Lung (tissue), 12 donors: ENCODE measurements around the gene COX7A2. TPM values are rescaled to one million over a fixed set of nuclear protein-coding genes. Genes with fewer than 3 reads are reported as not detected.

Experiments
- ATAC-seq: fragments of 200-7000 bp; cut with Tn5 transposase; one replicate; pipeline ENCODE4 v1.9.1; 2020; ENCODE audit warnings: moderate number of reproducible peaks; ENCODE audit not compliant: insufficient read depth, low FRiP score
- DNase-seq, 3 donors: peaks; one replicate each; pipeline ENCODE4 v3.0.0-alpha.2; 2013 to 2017
- H3K27ac ChIP-seq, 2 donors: one replicate each; pipeline ENCODE4 v1.5.1; 2013; ENCODE audit warnings: mild to moderate bottlenecking in 2 of 2, moderate library complexity in 2 of 2, control low read depth in 1 of 2, inconsistent platforms in 1 of 2, low read depth in 1 of 2, low read length in 1 of 2
- H3K27me3 ChIP-seq, 3 donors: one replicate each; pipeline ENCODE4 v1.5.1; 2013; ENCODE audit warnings: low read length in 2 of 3; ENCODE audit not compliant: control insufficient read depth in 3 of 3, insufficient read depth in 3 of 3
- H3K36me3 ChIP-seq, 4 donors: one replicate each; pipeline ENCODE4 v1.5.1; 2013; ENCODE audit warnings: low read length in 4 of 4, mild to moderate bottlenecking in 1 of 4, moderate library complexity in 1 of 4; ENCODE audit not compliant: control insufficient read depth in 4 of 4, insufficient read depth in 4 of 4
- H3K4me1 ChIP-seq, 5 donors: one replicate each; pipeline ENCODE4 v1.5.1; 2013; ENCODE audit warnings: low read length in 5 of 5, mild to moderate bottlenecking in 2 of 5, moderate library complexity in 1 of 5; ENCODE audit not compliant: control insufficient read depth in 5 of 5, insufficient read depth in 5 of 5
- H3K4me3 ChIP-seq: one replicate; pipeline ENCODE4 v1.5.1; 2013; ENCODE audit warnings: mild to moderate bottlenecking, control low read depth, moderate library complexity
- H3K9ac ChIP-seq, 2 donors: one replicate each; pipeline ENCODE4 v1.5.1; 2013; ENCODE audit warnings: low read length in 2 of 2, control low read depth in 1 of 2; ENCODE audit not compliant: insufficient read depth in 1 of 2
- H3K9me3 ChIP-seq, 4 donors: one replicate each; pipeline ENCODE4 v1.5.1; 2013; ENCODE audit warnings: low read length in 3 of 4, mild to moderate bottlenecking in 1 of 4, moderate library complexity in 1 of 4; ENCODE audit not compliant: control insufficient read depth in 4 of 4, insufficient read depth in 3 of 4
- CTCF ChIP-seq: IDR thresholded peaks from 2 replicates; pipeline ENCODE4 v1.5.1; 2012; ENCODE audit warnings: mild to moderate bottlenecking; ENCODE audit errors: control extremely low read depth, extremely low read depth
- WGBS, 2 donors: extraction: QIAGEN DNeasy Blood & Tissue Kit; methylation state at CpG; one replicate each; pipeline ENCODE4 v1.1.7; 2013; 5-methylcytosine and 5-hydroxymethylcytosine counted together
- polyA plus RNA-seq, 2 donors: library from polyadenylated mRNA; stranded (reverse); fragments of 200-250 nt; gene quantifications; one replicate each; pipeline ENCODE4 v1.2.1, GENCODE V29; 2013
- total RNA-seq, 2 donors: library from RNA; depleted of rRNA in 1 of 2; stranded (reverse); fragments of >200 nt in 1 of 2; gene quantifications; one replicate each; pipeline ENCODE4 v1.2.1, GENCODE V29; 2014 to 2021
- donor health status: control.
- donor health status: control.
- donor health status: Bipolar disorder and iron deficiency.
- donor health status: healthy.
- donor health status: DM: yes; HTN: yes; CAD: no.

Gene COX7A2
- total and polyA plus RNA-seq, 4 donors, result 43.1 to 557 (median 398) TPM

GRCh38 chr6:75262716-75263400 lies 19.3 kb upstream of the COX7A2 start:
- Histone ChIP-seq H3K27ac (no peak overlapping the region), H3K9me3 (no peaks in the 10 kb centered on the region), H3K9ac (no peak overlapping the region), H3K4me3 (no peak overlapping the region), H3K36me3 (peaks cover 8 to 20% (median 10%) of the 10 kb centered on the region in 4 donors), H3K27me3 (no peaks in the 10 kb centered on the region), H3K4me1 (peaks cover 0 to 7% (median 0%) of the 10 kb centered on the region in 5 donors)
- WGBS, 2 donors, result 80 to 81% methylated on average over 4 of the region's 4 CpGs
- TF ChIP-seq CTCF, result no peak
- ATAC-seq, result no peak
- no peak for DNase-seq

- H3K9me3 ChIP-seq, result no peaks in the 10 kb centered on the region
- 96 to 97% methylated on average over 1 of the region's 1 CpG for WGBS, 2 donors
- ATAC-seq (no peak), DNase-seq (no peak)
- no peaks in the 10 kb centered on the region for H3K4me1 ChIP-seq
- no peaks in the 10 kb centered on the region for H3K27me3 ChIP-seq
- no peak overlapping the region for H3K9ac ChIP-seq
- no peak for TF ChIP-seq CTCF
- H3K4me3 ChIP-seq, result no peak overlapping the region
- H3K36me3 ChIP-seq, result peaks cover 8 to 24% (median 15%) of the 10 kb centered on the region in 4 donors
- H3K27ac ChIP-seq, result no peak overlapping the region
Measured at GRCh38 chr6:75261299-75261698, 17.7 kb upstream of the COX7A2 start.

- 95 to 97% methylated on average over 1 of the region's 1 CpG for WGBS, 2 donors
- Histone ChIP-seq H3K4me1 (no peaks in the 10 kb centered on the region), H3K36me3 (peaks cover 11 to 31% (median 21%) of the 10 kb centered on the region in 4 donors), H3K4me3 (no peak overlapping the region), H3K27me3 (no peaks in the 10 kb centered on the region), H3K9ac (no peak overlapping the region), H3K9me3 (no peaks in the 10 kb centered on the region), H3K27ac (no peak overlapping the region)
- DNase-seq (no peak), ATAC-seq (no peak)
- no peak for TF ChIP-seq CTCF
Measured at GRCh38 chr6:75257343-75258087, 13.9 kb upstream of the COX7A2 start.
